ENCODE data around the gene IL1RL1. TPM values are rescaled to one million over a fixed set of nuclear protein-coding genes. Genes with fewer than 3 reads are reported as not detected.

The IL1RL1 gene
- total RNA-seq, 1 experiment from 2014 or later = not detected

DNA sequence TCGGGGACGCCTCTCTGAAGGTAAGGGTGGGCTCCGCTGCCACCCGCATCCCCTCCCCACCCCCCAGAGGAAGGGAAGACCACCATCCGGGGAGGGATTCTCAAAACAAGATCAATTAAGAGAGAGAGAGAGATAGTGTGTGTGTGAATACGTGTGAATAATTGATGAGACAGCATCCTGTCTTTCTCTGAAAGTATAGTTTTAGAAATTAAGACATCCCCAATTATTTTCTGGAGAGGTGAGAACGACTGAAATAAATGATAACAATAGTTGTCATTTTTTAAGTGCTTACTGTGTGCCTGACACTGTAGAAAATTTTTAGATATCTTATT, 45.0 kb downstream of the IL1RL1 start (continued):
- no peak for TF ChIP-seq ETV6 (CRISPR knock-in tag; IDR thresholded peaks at IDR 0.05)
- TF ChIP-seq, protein P1, sequence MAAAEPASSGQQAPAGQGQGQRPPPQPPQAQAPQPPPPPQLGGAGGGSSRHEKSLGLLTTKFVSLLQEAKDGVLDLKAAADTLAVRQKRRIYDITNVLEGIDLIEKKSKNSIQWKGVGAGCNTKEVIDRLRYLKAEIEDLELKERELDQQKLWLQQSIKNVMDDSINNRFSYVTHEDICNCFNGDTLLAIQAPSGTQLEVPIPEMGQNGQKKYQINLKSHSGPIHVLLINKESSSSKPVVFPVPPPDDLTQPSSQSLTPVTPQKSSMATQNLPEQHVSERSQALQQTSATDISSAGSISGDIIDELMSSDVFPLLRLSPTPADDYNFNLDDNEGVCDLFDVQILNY (CRISPR knock-in tag; IDR thresholded peaks at IDR 0.05) = no peak

DNA sequence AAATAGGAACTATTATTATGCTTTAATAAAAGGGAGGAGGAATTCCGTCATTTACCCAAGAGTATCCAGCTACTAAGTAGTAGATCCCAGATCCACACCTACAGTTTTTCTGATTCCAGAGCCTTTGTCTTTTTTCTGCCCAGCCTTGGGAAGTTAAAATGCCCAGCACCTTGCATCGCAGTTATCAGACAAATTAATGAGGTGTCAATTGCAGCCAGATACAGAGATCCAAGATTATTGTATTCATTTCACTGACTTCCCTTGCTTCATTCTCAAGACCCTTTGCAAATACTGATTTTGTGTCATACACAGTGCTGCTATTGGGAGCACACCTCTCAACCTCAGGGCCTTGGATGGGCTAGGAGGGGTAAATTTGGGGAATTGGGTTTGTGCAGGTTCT, 45.4 kb downstream of the IL1RL1 start:
- DNase-seq (ENCODE audit: low spot score) (no peak), ATAC-seq (no peak)
- peaks cover 32% of the 10 kb centered on the region for H3K27me3 Mint-ChIP-seq (ENCODE audit: low read depth)
- H3K4me1 Mint-ChIP-seq = peaks cover 9% of the 10 kb centered on the region
- H3K27ac Mint-ChIP-seq = no peak overlapping the region
- no peaks in the 10 kb centered on the region for H3K9me3 Mint-ChIP-seq
- H3K4me3 Mint-ChIP-seq = peak overlapping the region; percentile 83
- ChIA-PET POLR2A (no interaction called here), CTCF (interaction anchor here (0.7 to 1.7 kb wide), 8 partner anchors 46 to 1380 kb away, joined by 3 to 14 read pairs (median 6); partner anchors contain the start of gene IL1RL1)
- no peaks in the 10 kb centered on the region for H3K36me3 Mint-ChIP-seq
- TF ChIP-seq ZNF263 (CRISPR knock-in tag; IDR thresholded peaks at IDR 0.05; ENCODE audit: low read depth) (no peak), PRDM15 (CRISPR knock-in tag; IDR thresholded peaks at IDR 0.05) (no peak), TP53 (CRISPR knock-in tag; IDR thresholded peaks at IDR 0.05) (no peak), JUN (CRISPR knock-in tag; IDR thresholded peaks at IDR 0.05) (no peak)

GRCh38 chr2:102357937-102358336, 46.6 kb downstream of the IL1RL1 start:
- H3K9me3 Mint-ChIP-seq = peaks cover 3% of the 10 kb centered on the region; the same call in 1 of the 2 replicates
- peaks cover 32% of the 10 kb centered on the region for H3K27me3 Mint-ChIP-seq (ENCODE audit: low read depth)
- ChIA-PET POLR2A (no interaction called here), CTCF (interaction anchor here (1.0 to 1.1 kb wide), 2 partner anchors 106 to 117 kb away, joined by 3 read pairs; no protein-coding TSS in a partner anchor)
- no peak overlapping the region for H3K27ac Mint-ChIP-seq
- DNase-seq (ENCODE audit: low spot score) (no peak), ATAC-seq (no peak)
- TF ChIP-seq FOXP1 (CRISPR knock-in tag; IDR thresholded peaks at IDR 0.05; ENCODE audit: borderline replicate concordance) (no peak), ZNF121 (CRISPR knock-in tag; IDR thresholded peaks at IDR 0.05) (no peak), ZNF317 (CRISPR knock-in tag; IDR thresholded peaks at IDR 0.05; ENCODE audit: borderline replicate concordance, low read depth) (no peak), ZMAT4 (CRISPR knock-in tag; IDR thresholded peaks at IDR 0.05) (no peak), CBFB (CRISPR knock-in tag; IDR thresholded peaks at IDR 0.05; ENCODE audit: low read depth) (no peak)
- TF ChIP-seq, protein P2, sequence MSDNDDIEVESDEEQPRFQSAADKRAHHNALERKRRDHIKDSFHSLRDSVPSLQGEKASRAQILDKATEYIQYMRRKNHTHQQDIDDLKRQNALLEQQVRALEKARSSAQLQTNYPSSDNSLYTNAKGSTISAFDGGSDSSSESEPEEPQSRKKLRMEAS (CRISPR knock-in tag; IDR thresholded peaks at IDR 0.05) = no peak
- TF ChIP-seq, protein P3, sequence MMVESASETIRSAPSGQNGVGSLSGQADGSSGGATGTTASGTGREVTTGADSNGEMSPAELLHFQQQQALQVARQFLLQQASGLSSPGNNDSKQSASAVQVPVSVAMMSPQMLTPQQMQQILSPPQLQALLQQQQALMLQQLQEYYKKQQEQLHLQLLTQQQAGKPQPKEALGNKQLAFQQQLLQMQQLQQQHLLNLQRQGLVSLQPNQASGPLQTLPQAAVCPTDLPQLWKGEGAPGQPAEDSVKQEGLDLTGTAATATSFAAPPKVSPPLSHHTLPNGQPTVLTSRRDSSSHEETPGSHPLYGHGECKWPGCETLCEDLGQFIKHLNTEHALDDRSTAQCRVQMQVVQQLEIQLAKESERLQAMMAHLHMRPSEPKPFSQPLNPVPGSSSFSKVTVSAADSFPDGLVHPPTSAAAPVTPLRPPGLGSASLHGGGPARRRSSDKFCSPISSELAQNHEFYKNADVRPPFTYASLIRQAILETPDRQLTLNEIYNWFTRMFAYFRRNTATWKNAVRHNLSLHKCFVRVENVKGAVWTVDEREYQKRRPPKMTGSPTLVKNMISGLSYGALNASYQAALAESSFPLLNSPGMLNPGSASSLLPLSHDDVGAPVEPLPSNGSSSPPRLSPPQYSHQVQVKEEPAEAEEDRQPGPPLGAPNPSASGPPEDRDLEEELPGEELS (CRISPR knock-in tag; IDR thresholded peaks at IDR 0.05) = no peak
- H3K4me3 Mint-ChIP-seq = no peak overlapping the region
- H3K4me1 Mint-ChIP-seq = peaks cover 13% of the 10 kb centered on the region
- H3K36me3 Mint-ChIP-seq = no peaks in the 10 kb centered on the region

- POLR2A ChIA-PET = no interaction called here
- Mint-ChIP-seq H3K27ac (no peak overlapping the region), H3K27me3 (ENCODE audit: low read depth) (peaks cover 32% of the 10 kb centered on the region), H3K4me3 (no peak overlapping the region), H3K4me1 (peaks cover 13% of the 10 kb centered on the region), H3K9me3 (peaks cover 9% of the 10 kb centered on the region; the same call in 1 of the 2 replicates), H3K36me3 (no peaks in the 10 kb centered on the region)
- no peak for DNase-seq (ENCODE audit: low spot score)
- ATAC-seq = no peak
- CTCF ChIA-PET = no interaction called here
- TF ChIP-seq ZMAT4 (CRISPR knock-in tag; IDR thresholded peaks at IDR 0.05) = no peak
- no peak for TF ChIP-seq GABPB1 (CRISPR knock-in tag; IDR thresholded peaks at IDR 0.05)
- TF ChIP-seq FOXK1 (CRISPR knock-in tag; IDR thresholded peaks at IDR 0.05) = no peak
- TF ChIP-seq, protein P4, sequence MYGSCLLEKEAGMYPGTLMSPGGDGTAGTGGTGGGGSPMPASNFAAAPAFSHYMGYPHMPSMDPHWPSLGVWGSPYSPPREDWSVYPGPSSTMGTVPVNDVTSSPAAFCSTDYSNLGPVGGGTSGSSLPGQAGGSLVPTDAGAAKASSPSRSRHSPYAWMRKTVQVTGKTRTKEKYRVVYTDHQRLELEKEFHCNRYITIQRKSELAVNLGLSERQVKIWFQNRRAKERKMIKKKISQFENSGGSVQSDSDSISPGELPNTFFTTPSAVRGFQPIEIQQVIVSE (CRISPR knock-in tag; IDR thresholded peaks at IDR 0.05; ENCODE audit: borderline replicate concordance) = no peak
- no peak for TF ChIP-seq OVOL2 (CRISPR knock-in tag; IDR thresholded peaks at IDR 0.05; ENCODE audit: borderline replicate concordance)
- TF ChIP-seq, protein P2 (CRISPR knock-in tag; IDR thresholded peaks at IDR 0.05) = no peak
- TF ChIP-seq HMGA2 (CRISPR knock-in tag; IDR thresholded peaks at IDR 0.05) = no peak
- TF ChIP-seq SP1 (CRISPR knock-in tag; conservative IDR thresholded peaks at IDR 0.05) = no peak
- no peak for TF ChIP-seq ZNF396 (CRISPR knock-in tag; IDR thresholded peaks at IDR 0.05; ENCODE audit: borderline replicate concordance)
- no peak for TF ChIP-seq MLX (CRISPR knock-in tag; IDR thresholded peaks at IDR 0.05)
Measured at GRCh38 chr2:102358496-102358895, 47.1 kb downstream of the IL1RL1 start.

Measured in WTC11 (cell line).